Epithelial cell of esophagus (primary cell): ENCODE data around the gene CASP14.

ENCODE experiments used
- DNase-seq: peaks from one replicate; pipeline ENCODE4 v3.0.0; 2010; ENCODE audit warnings: low read depth
- H3K4me3 ChIP-seq: 2 replicates; pipeline ENCODE4 v1.5.1; 2011; ENCODE audit warnings: mild to moderate bottlenecking, low read length, control low read depth
- TF ChIP-seq, protein P1 (sequence below): IDR thresholded peaks from 2 replicates; pipeline ENCODE4 v1.5.1; 2011; ENCODE audit warnings: low read depth, mild to moderate bottlenecking, low read length, control low read depth, inconsistent platforms; ENCODE audit not compliant: insufficient read depth; ENCODE audit errors: missing control alignments

The CASP14 gene

DNA sequence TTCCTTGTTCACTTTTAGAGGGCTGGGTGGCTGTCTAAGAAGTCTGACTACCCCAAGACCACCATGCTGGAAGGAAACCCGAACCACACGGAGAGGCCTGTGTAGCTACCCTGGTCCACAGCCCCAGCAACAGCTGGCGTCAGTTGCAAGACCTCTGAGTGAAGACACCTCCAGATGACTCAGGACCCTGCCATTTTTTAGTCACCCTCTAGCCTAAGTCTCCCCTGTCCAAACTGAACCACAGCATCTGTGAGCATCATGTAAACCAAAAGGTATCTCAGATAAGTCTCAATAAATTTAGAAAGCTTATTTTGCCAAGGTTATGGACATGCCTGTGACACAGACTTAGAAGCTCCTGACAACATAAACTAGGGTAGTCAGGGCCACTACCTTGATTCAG is 55.8 kb downstream of the CASP14 start:
- H3K4me3 ChIP-seq, result no peak overlapping the region
- TF ChIP-seq, protein P1, sequence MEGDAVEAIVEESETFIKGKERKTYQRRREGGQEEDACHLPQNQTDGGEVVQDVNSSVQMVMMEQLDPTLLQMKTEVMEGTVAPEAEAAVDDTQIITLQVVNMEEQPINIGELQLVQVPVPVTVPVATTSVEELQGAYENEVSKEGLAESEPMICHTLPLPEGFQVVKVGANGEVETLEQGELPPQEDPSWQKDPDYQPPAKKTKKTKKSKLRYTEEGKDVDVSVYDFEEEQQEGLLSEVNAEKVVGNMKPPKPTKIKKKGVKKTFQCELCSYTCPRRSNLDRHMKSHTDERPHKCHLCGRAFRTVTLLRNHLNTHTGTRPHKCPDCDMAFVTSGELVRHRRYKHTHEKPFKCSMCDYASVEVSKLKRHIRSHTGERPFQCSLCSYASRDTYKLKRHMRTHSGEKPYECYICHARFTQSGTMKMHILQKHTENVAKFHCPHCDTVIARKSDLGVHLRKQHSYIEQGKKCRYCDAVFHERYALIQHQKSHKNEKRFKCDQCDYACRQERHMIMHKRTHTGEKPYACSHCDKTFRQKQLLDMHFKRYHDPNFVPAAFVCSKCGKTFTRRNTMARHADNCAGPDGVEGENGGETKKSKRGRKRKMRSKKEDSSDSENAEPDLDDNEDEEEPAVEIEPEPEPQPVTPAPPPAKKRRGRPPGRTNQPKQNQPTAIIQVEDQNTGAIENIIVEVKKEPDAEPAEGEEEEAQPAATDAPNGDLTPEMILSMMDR, result no peak

DNA sequence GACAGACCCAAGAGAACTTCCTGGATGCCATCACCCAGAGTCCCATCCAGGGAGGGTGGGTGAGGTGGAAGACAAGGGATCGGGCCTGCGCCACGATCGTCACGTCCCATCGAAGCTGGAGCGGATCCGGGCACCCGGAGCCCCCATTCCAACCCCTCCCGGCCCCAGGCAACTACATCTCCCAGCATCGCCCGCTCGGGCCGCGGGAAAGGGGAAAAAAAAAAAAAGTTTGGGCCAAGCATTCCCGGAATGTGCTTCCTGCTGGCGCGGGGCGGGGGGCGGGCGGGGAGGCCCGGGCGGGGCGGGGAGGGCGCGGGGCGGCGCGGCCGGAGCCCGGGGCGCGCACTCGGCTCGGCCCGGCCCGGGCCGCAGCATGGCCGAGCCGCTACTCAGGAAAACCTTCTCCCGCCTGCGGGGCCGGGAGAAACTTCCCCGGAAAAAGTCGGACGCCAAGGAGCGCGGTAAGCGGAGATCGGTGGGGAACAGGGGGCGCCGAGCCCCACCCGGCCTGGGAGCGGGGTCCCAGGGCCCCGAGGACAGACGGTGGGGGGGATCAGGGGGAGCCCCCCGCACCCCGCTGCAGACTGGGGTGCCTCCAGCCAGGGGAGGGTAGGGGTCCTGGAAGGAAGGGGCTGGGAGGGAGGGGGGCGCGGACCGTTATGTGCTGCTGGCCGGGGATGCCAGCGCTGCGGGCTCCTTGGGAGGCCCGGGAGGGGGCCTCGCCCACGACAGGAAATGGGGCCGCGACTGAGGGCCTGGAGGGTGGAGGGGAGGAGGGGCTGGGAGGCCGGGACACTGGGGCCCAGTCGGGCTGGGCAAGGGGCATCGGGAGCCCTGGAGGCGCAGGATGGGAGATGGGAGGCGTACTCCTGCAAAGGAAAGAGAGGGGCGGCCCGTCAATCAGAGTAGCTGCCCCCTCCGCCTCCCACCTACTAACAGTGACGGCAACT is 58.1 kb downstream of the CASP14 start, which contains the start of gene SYDE1:
SYDE1 (plus strand) TSS at position 341 of the 950 bp plus-strand sequence; CDS start at position 374, 33 bp downstream.
- peak within 1 kb of the TSS; percentile 50 for H3K4me3 ChIP-seq
- TF ChIP-seq, protein P1, result no peak
- DNase-seq, result no peak

More for the DNA sequence above, 55.8 kb downstream of the CASP14 start:
- DNase-seq, result no peak
